ENCODE results near the gene CABCOCO1.

DNA sequence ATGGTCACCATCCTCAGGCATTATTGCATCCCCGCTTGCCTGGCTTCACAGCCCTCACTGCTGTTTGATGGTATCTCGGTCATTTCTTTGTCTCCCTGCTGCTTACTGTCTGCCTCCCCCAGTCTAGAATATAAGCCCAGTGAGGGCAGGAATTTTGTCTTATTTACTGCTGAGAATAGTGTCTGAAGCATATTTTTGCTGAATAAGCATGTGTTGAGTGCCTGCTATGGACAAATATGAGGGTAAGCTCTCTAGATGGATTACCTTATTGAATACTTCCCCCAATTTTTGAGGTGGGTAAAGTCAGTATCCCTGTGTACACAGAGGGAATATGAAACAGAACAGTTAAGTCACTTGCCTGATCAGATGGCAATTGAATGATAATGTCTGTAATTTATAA lies 36.5 kb upstream of the CABCOCO1 start:
- TF ChIP-seq, protein P1, sequence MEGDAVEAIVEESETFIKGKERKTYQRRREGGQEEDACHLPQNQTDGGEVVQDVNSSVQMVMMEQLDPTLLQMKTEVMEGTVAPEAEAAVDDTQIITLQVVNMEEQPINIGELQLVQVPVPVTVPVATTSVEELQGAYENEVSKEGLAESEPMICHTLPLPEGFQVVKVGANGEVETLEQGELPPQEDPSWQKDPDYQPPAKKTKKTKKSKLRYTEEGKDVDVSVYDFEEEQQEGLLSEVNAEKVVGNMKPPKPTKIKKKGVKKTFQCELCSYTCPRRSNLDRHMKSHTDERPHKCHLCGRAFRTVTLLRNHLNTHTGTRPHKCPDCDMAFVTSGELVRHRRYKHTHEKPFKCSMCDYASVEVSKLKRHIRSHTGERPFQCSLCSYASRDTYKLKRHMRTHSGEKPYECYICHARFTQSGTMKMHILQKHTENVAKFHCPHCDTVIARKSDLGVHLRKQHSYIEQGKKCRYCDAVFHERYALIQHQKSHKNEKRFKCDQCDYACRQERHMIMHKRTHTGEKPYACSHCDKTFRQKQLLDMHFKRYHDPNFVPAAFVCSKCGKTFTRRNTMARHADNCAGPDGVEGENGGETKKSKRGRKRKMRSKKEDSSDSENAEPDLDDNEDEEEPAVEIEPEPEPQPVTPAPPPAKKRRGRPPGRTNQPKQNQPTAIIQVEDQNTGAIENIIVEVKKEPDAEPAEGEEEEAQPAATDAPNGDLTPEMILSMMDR (IDR thresholded peaks at IDR 0.05; ENCODE audit: low read depth, low read length), result no peak
- no peak for TF ChIP-seq EZH2phosphoT487 (IDR thresholded peaks at IDR 0.05; ENCODE audit: low read depth)
